ENCODE data around the gene SPATA3.
"Not testable (repeated sequence)": the region's sequence is repeated elsewhere in the genome, so short reads cannot be mapped to it uniquely, and the experiment has no call there.

The SPATA3 gene

DNA sequence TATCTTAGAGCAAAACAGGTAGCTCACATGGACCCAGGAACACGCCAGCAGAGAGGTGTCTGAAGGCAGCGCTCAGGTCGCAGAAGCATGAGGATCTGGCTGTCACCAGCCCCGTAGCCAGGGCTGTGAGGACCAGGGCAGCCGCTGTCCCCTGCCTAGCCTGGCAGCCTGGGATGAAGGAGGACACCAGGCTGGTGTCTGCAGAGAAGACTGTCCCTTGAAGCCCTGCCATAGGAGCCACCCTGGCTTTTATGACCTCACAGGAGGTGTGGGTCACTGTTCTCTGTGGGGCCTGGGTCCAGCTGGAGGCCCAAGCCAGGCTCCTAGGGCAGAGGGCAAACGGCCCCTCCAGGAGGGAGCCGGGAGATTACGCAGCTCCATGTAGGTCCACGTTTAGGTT lies at the start of gene SPATA3:
TSS of gene SPATA3 (plus strand) at position 301 of the 400 bp plus-strand sequence. CDS start 113 bp downstream, outside the sequence.
- no peak for DNase-seq

DNA sequence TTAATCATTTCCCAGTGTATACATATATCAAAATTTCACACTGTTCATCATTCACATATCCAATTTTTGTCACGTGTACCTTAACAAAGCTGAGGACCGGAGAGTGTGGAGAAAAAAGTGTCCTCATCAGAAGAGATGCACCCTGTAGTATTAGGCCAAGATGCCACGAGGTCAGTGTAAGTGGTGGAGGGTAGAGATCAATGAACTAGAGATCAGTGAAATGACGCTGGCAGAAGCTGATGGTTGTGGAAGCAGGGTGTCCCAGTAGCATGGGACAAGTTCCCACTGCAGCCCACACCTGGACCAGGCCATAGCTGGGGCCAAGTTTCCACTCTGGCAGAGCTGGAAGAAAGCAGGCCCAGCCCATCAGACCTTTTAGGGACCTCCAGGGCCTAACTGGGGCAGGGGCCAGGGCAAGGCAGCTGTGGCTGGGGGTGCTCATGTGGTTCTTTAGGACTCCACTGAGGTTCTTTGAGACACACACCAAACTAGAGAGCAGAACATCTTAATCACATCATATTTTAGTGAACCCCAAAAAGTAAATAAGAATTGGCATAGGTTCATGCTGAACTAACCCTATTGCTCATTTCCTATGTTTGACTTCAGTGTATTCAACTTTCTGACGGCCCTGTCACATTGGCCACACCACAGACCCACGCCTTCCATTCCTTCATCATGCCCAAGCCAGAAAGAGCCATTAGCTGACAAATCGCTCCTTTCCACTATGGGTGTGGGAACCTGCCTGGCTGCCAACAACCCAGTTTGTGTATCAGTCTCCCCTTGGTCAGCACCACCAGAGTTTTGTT lies 49.3 kb upstream of the SPATA3 start:
- DNase-seq = no peak

DNA sequence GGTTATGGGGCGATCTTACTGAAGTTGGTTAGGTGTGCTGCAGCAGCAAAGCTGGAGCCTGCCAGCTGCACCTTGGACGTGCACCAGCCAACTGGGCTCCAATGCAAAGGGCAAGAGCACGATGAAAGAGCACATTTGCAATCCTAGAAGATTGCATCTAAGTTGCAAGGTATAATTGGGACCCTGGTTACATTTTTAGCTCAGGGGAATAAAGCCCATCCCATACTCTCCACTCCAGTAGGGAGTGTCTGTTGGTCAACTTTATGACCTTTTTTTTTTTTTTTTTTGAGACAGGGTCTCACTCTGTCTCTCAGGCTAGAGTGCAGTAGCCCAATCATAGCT lies 48.7 kb upstream of the SPATA3 start:
- no peak for DNase-seq

DNA sequence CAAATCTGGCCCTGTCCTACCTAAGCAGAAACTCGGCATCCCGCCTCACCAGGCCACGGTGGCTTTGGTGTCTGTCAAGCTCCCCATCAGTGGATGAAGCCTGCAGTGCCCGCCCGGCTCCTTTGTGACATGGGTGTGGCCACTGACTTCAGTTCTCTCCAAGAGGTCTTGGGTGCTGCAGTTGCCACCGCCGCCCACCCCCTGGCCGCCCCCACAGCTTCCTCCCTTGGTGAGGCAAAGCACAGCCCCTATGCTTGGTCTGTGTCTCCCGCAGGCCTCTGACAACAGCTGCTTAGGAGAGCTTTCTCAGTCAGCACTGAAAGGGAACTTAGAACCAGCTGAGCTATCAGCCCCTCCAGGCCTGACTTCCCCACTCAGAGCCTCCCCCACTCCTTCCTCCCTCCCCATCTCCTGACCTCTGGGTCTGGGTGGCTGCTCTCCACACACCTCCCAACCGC lies 48.0 kb upstream of the SPATA3 start:
- DNase-seq = no peak

DNA sequence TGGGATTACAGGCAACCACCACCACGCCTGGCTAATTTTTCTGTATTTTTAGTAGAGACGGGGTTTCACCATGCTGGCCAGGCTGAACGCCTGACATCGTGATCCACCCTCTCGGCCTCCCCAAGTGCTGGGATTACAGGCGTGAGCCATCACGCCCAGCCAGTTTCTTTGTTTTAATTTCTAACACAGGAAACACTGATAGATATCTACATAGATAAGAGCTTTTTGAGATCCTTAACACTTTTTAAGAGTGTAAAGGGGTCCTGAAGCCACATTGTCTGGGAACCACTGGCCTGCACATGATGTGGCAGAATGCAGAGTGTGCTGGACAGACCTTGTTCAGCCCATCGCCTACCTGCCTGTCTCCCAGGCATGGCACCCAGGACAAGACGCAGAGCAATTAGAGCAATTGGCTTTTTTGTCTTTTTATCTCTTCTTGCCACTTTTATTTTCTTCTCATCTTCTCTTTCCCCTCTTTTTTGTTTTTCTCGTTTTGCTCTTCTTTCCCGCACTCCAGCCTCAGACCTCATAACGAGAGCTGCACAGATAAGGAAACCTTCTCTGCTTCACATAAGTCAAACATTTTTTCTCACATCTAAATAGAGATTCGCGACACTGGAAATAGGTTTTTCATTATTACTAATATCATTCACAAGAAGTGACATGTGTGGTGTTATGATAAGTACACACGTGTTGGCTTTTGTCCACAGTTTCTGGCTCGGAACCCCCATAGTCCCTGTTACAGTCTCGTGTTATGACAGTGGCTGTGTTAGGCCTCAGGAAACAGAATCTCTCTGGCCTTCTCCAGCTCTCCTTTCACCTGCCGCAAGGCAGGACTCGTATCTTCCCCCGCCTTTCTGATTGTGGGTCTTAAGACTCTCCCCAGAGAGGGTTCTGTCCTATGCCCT lies 45.7 kb upstream of the SPATA3 start:
- DNase-seq = no peak

DNA sequence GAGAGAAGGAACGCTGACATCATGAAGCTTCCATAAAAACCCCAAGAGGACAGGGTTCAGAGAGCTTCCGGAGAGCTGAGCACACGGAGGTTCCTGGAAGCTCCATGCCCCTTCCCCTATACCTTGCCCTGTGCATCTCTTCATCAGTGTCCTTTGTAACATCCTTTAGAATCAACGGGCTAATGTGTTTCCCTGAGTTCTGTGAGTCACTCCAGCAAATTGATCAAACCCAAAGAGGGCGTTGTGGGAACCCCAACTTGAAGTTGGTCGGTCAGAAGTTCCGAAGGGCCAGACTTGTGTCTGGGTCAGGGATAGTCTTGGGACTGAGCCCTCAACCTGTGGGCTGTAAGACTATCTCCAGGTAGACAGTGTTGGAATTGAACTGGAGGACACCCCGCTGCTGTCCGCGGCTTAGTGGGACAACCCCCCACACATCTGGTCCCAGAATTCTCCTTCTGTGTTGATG lies 45.0 kb upstream of the SPATA3 start:
- DNase-seq = no peak

DNA sequence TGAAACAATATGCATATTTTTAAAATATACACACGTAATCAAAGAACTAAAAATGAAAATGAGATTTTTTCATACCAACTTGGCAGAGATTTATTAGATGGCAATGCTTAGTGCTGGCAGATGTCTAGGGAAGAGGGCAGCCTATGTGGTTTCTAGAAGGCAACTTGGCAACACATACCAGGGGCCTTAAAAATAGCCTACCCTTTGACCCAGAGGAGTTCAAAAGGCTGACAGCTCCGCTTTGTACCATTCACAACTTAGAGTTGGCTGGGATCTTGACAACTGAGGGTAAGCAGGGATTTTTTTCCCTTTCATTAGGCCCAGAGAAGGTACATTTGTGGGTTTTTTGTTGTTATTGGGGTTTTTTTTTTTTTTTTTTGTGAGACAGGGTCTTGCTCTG lies 44.5 kb upstream of the SPATA3 start:
- DNase-seq = no peak

DNA sequence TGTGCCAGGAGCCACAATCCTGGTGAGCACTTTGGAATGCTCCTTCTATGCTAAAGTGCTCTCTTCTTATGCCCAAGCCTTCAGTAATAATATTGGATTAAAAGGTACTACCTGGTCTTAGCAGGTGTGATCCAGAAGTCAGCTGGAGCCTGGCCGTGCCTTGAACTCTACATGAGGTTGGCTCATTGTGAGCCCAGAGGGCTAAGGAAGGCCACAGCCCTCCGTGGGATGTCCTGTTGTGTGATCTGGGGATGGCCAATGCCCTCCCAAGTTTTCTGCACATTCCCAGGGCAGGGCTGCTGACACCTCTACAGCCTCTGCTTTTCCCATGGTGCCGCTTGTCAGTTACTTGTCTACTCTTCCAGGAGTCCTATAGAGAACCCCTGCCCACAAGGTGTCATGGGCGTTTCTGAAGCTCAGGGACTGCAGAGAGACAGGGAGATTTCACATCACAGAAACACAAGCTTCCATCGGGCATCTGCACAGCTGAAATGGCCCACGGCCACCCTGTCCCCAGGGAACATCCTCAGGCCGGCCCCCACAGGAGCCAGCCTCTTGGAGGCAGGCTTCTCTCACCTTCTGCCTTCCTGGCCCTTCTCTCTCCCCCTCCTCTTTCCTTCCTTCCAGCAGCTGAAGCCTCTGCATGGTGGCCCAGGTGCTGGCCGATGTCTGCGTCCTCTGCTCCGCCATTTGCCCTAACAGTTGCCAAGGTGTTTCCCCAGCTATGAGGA lies 43.5 kb upstream of the SPATA3 start:
- DNase-seq = no peak

DNA sequence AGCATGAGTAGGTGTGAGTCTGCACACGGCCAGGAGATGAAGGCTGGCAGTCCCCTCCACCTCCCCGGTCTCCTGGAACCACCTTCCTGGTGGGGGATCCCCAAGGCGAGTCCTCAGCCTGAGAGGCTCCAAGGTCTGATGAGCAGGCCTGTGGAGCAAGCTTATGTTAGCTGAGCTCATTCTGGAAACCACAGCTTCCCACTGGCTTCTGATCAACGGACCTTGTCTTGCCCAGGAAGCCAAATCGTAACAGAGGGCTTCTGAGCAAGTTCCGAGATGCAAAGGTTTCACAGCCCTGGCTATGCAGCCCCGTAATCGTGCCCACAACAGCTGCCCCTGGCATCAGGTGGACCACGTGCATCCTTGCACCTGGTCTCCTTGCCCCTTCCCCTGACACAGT lies 42.1 kb upstream of the SPATA3 start:
- DNase-seq = no peak

DNA sequence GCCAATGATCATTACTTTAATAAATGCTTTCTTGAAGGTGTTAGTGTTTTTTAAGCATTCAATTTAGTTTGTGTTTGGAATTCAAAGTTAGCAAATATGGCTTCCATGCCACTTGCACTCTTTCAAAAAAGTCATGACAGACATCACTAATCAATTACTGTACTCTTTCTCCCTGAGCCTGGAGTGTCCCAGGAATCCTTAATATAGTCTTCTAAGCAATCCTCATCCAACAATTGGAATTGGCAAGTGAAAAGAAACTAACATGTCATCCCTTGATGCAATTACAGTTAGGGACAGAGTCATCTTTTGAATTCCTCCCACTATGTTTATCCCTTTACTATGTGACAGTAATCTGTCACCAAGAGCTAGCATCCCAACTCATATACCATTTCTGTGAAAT lies 41.2 kb upstream of the SPATA3 start:
- no peak for DNase-seq

DNA sequence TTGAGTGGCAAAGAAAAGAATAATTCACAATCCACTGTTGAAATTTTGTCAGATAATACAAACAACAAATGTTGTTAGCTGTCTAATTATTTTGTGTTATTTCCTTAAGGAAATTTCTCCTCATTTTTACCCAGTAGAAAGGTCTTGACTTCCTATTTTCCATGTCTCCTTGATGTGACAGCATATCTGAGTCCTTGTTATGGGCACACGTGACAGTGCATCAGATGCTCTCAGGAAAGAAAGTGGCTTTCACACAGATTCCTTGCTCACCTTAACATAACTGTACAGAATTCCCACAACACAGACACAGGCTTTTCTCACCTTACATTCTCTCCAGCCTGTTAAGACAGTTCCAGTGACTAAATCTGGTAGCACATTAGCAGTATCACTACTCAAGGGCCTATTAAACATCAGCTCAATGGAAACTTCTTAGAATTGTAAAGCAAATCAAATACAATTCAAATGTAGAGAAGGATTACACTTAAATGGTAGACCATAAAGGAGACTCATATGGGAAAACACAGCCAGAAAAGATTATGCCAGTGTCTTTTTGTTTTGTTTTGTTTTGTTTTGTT lies 40.7 kb upstream of the SPATA3 start:
- no peak for DNase-seq

DNA sequence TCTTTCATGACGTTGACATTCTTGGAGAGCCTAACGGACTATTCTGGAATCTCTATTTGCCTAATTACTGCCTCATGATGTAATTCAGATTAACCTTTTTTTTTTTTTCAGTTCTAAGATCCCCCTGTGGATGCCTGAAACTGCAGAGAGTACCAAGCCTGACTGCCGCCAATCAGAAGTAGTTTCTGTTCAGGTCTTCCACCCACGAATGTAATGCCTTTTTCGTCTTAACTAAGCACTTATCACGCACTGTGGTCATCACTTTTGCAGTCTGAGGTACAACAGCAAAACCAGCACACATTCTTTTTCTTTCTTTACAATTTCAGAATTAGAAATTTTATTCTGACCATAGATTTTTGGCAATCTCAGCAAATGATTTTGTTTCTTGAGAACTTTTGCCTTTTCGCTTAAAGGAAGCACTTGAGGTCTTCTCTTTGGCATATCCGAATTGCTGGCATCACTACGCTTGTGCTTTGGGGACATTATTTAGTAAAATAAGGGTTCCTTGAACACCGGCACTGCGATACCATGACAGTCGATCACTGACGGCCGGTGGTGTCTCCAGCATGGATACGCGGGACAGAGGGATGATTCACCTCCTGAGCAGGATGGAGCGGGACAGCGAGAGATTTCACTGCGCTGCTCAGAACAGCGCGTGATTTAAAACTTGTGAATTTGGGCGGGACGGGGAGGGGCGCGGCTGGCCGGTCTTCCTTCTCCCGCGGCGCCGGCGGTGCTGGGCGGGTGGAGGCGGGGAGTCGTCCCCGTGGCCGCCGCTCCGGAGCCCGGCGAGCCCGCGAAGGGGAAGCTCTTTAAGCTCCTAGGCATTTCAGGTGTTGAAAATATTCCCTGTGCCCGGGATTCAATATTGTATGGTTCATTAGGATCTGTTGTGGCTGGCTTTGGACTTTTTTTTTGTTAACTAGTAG lies 38.8 kb upstream of the SPATA3 start:
- peak; percentile 41 for DNase-seq

DNA sequence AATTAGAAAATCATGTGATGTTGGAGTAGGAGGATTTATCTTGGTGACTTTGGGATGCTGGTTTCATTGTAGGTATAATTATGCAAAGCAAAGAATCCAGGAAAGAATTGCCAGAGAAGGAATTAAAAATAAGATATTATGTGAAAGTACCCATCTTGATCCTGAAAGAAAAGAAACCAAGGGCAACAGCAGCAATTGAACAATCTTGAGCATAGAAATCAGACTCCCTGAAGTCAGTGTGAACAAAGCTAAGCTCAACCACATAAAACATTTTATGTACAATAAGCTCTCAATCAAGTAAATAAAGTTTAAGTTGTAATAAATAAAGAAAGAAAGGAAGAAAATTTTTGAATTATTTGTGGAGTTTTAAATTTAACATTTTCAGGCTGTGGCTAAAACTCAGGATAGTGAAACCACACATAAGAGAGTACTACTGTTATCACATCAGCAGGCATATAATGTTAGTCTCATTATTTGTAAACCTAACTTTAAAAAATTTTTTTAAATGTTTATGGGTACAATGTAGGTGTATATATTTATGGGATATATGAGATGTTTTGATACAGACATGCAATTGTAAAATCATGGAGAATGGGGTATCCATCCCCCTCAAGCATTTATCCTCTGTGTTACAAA lies 38.0 kb upstream of the SPATA3 start:
- DNase-seq = no peak

DNA sequence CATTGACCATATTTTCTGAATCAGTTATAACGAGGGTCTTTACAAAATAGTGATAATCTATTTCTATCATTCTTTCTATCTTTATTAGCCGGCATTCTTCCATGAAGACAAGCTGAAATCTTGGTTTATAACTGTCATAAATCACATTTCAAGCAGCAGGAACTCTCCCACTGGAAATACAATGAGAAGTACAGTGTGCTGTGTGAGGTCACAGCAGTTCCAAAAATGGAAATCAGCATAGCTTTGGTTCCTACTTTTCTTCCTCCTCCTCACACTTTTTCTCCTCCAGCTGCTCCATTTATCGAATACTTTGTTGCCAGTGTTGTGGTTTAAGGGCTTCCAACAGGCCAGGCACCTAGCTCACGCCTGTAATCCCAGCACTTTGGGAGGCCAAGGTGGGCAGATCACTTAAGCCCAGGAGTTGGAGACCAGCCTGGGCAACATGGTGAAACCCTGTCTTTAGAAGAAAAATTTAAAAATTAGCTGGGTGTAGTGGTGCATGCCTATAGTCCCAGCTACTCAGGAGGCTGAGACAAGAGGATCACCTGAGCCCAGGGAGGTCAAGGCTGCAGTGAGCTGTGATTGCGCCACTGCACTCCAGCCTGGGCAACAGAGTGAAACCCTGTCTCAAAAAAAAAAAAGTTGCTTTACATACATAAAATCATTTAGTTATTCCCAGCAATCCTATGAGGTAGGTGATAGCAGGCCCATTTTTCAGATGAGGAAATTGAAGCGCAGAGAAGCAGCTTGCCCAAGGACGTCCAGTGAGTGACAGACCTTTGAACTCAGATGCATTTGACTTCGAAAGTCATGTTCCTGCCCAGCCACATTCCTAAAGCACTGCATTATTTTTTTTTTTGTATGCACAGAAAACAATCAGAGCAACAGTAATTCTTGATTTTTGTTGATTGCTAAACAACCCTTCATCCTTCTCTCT lies 36.8 kb upstream of the SPATA3 start:
- DNase-seq = no peak

DNA sequence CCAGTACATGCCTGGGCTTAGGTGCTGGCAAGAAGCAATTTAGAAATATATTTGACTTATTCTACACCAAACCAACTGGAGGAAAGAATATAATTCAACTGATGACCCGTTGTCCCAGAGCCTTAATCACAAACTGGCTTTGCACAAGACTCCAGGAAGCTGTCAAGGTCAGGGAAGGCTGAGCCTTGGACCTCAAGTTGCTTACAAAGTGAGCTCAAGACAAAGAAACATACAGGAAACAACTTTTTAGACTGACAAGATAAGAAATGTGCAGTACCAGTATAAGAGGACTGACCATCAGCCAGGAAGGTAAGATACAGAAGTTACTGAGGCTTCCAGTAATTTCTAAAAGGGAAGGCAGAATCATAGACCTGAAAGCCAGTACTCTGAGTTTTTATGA lies 35.9 kb upstream of the SPATA3 start:
- no peak for DNase-seq

DNA sequence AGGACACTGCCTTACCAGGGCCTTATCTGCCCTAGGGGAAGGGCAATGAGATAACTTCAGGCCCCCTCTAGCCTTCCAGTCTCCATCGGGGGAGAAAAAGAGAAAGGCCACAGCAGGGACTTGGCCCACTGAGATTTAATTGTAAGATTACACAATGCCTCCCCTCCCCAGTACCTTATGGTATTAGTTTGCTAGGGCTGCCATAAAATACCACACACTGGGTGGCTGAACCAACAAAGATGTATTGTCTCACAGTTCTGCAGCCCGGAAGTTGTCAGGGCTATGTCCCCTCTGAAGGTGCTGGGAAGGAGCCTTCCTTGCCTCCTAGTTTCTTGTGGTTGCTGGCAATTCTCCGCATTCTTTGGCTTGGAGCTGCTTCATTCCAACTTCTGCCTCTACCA lies 34.8 kb upstream of the SPATA3 start:
- no peak for DNase-seq

DNA sequence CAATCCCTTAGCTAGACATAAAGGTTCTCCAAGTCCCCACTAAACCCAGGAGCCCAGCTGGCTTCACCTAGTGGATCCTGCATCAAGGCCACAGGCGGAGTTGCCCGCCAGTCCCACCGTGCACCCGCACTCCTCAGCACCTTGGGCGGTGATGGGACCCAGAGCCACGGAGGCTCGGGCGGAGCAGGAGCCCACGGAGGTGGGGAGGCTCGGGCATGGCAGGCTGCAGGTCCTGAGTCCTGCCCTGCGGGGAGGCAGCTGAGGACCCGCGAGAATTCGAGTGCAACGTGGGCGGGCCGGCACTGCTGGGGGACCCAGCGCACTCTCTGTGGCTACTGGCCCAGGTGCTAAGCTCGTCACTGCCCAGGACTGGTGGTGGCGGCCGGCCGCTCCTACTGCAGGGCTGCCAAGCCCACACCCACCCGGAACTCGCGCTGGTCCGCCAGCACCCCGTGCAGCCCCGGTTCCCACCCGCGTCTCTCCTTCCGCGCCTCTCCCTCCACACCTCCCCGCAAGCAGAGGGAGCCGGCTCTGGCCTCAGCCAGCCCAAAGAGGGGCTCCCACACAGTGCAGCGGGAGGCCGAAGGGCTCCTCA lies 31.7 kb upstream of the SPATA3 start:
- DNase-seq = no peak

DNA sequence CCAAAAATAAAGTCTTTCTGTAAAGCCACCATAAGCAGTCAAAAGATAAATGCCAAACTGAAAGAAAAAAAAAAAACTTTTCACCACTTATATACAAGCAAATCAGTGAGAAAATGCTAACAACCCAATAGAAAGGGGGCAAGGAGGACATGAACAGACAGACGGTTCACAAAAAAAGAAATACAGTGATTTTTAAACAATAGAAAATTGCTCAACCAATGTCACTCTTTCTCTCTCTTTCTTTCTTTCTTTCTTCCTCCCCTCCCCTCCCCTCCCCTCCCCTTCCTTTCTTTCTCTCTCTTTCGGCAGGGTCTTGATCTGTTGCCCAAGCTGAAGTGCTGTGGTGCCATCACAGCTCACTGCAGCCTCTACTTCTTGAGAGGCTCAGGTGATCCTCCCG lies 28.8 kb upstream of the SPATA3 start:
- DNase-seq = no peak

DNA sequence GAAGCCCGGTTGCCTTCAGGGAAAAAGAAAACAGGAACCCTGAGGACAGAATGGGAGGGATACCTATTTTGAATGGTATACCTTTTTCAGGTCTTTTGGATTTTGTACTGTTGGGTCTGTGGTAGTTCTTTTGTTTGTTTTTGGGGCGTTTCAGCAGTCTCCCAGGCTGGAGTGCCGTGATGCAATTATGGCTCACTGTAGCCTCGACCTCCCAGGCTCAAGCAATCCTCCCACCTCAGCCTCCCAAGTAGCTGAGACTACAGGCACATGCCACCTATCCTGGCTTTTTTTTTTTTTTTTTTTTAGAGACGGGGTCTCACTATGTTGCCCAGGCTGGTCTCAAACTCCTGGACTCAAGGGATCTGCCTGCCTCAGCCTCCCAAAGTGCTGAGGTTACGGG lies 27.6 kb upstream of the SPATA3 start:
- DNase-seq = not testable (repeated sequence)

Measured in CD4-positive, alpha-beta T cell treated with Interleukin-17A for 1 hour (primary cell).